OCI-LY3 (cell line): ENCODE data around the gene TULP4.

Experiments
- H2AFZ ChIP-seq: fragments of 200-600, 300-600 bp; shearing (Covaris generic); 2 replicates; pipeline ENCODE4 v1.6.0; 2014; ENCODE audit warnings: antibody characterized with exemption, low read depth, low read length
- H3K27ac ChIP-seq: fragments of 200-600, 300-600 bp; sonication (generic); 2 replicates; pipeline ENCODE4 v1.5.1; 2014; ENCODE audit warnings: mild to moderate bottlenecking, low read length, moderate library complexity, mixed read lengths
- H3K27me3 ChIP-seq: fragments of 200-600, 300-600 bp; sonication (generic); 2 replicates; pipeline ENCODE4 v1.6.1; 2014; ENCODE audit warnings: low read depth, low read length, mixed read lengths
- H3K36me3 ChIP-seq: fragments of 200-600, 300-600 bp; sonication (generic); replicated peaks from 2 replicates; pipeline ENCODE3; 2014; ENCODE audit warnings: low read depth, low read length, mixed read lengths
- H3K4me1 ChIP-seq: fragments of 300-600, 200-600 bp; sonication (generic); 2 replicates; pipeline ENCODE4 v1.6.1; 2014; ENCODE audit warnings: low read length, mixed read lengths
- H3K4me2 ChIP-seq: fragments of 200-600, 300-600 bp; sonication (generic); 2 replicates; pipeline ENCODE4 v1.6.1; 2014; ENCODE audit warnings: low read length, mixed read lengths
- H3K4me3 ChIP-seq: fragments of 300-600, 200-600 bp; sonication (generic); 2 replicates; pipeline ENCODE4 v1.5.1; 2014; ENCODE audit warnings: antibody characterized with exemption, mild to moderate bottlenecking, low read length, moderate library complexity
- H3K79me2 ChIP-seq: fragments of 300-600, 200-600 bp; shearing (Covaris generic); 2 replicates; pipeline ENCODE4 v1.6.1; 2014; ENCODE audit warnings: mild to moderate bottlenecking, low read length, mixed read lengths
- H3K9ac ChIP-seq: fragments of 300-600, 200-600 bp; shearing (Covaris generic); 2 replicates; pipeline ENCODE4 v1.6.0; 2014; ENCODE audit warnings: mild to moderate bottlenecking, low read length, moderate library complexity
- H3K9me3 ChIP-seq: fragments of 200-600, 300-600 bp; shearing (Covaris generic); 2 replicates; pipeline ENCODE4 v1.6.1; 2014; ENCODE audit warnings: low read length, mixed read lengths; ENCODE audit not compliant: insufficient read depth
- H4K20me1 ChIP-seq: fragments of 200-600, 300-600 bp; sonication (generic); 2 replicates; pipeline ENCODE4 v1.6.1; 2016; ENCODE audit warnings: low read length, mixed read lengths; ENCODE audit not compliant: insufficient read depth
- CTCF ChIP-seq: fragments of 200-600, 300-600 bp; sonication (generic); IDR thresholded peaks from 2 replicates; pipeline ENCODE4 v1.5.1; 2014; ENCODE audit warnings: antibody characterized with exemption, low read length, low read depth
- EZH2phosphoT487 ChIP-seq: fragments of 200-600 bp; shearing (Covaris generic); IDR thresholded peaks from 2 replicates; pipeline ENCODE4 v1.6.1; 2018; ENCODE audit warnings: antibody characterized with exemption, mixed run types, low read depth

Gene TULP4

GRCh38 chr6:158417760-158418098 is 105.5 kb downstream of the TULP4 start:
- Histone ChIP-seq H3K4me2 (no peak overlapping the region), H3K9ac (no peak overlapping the region), H4K20me1 (no peaks in the 10 kb centered on the region), H3K4me3 (no peak overlapping the region), H3K9me3 (no peaks in the 10 kb centered on the region), H2AFZ (no peak overlapping the region), H3K27me3 (no peaks in the 10 kb centered on the region), H3K36me3 (peaks cover 3% of the 10 kb centered on the region), H3K4me1 (no peaks in the 10 kb centered on the region), H3K79me2 (no peaks in the 10 kb centered on the region), H3K27ac (no peak overlapping the region)
- TF ChIP-seq EZH2phosphoT487 (no peak), CTCF (no peak)

GRCh38 chr6:158418501-158418900 is 106.2 kb downstream of the TULP4 start:
- Histone ChIP-seq H3K4me1 (no peaks in the 10 kb centered on the region), H3K9me3 (no peaks in the 10 kb centered on the region), H3K27me3 (no peaks in the 10 kb centered on the region), H4K20me1 (no peaks in the 10 kb centered on the region), H3K79me2 (no peaks in the 10 kb centered on the region), H3K9ac (no peak overlapping the region), H3K27ac (no peak overlapping the region), H3K36me3 (peaks cover 3% of the 10 kb centered on the region), H3K4me2 (no peak overlapping the region), H2AFZ (no peak overlapping the region), H3K4me3 (no peak overlapping the region)
- TF ChIP-seq CTCF, result no peak
- no peak for TF ChIP-seq EZH2phosphoT487

- no peak overlapping the region for H3K4me2 ChIP-seq
- no peaks in the 10 kb centered on the region for H3K79me2 ChIP-seq
- H3K4me1 ChIP-seq, result no peaks in the 10 kb centered on the region
- no peak for TF ChIP-seq EZH2phosphoT487
- TF ChIP-seq CTCF, result no peak
- H3K27me3 ChIP-seq, result no peaks in the 10 kb centered on the region
- H2AFZ ChIP-seq, result no peak overlapping the region
- no peaks in the 10 kb centered on the region for H4K20me1 ChIP-seq
- no peak overlapping the region for H3K27ac ChIP-seq
- no peak overlapping the region for H3K9ac ChIP-seq
- H3K36me3 ChIP-seq, result peaks cover 3% of the 10 kb centered on the region
- no peaks in the 10 kb centered on the region for H3K9me3 ChIP-seq
- H3K4me3 ChIP-seq, result no peak overlapping the region
These were observed 107.2 kb downstream of the TULP4 start for GRCh38 chr6:158419339-158419909.

GRCh38 chr6:158421381-158421780 is 109.1 kb downstream of the TULP4 start:
- Histone ChIP-seq H3K9me3 (no peaks in the 10 kb centered on the region), H3K4me3 (no peak overlapping the region), H3K9ac (no peak overlapping the region), H3K36me3 (peaks cover 3% of the 10 kb centered on the region), H3K79me2 (no peaks in the 10 kb centered on the region), H3K4me1 (no peaks in the 10 kb centered on the region), H4K20me1 (no peaks in the 10 kb centered on the region), H3K4me2 (no peak overlapping the region), H3K27me3 (no peaks in the 10 kb centered on the region), H2AFZ (no peak overlapping the region), H3K27ac (no peak overlapping the region)
- TF ChIP-seq CTCF (no peak), EZH2phosphoT487 (no peak)
